Hematopoietic multipotent progenitor cell treated with erythropoietin and hydrocortisone succinate and interleukin-3 and kit ligand, for 17 days (in vitro differentiated cells): ENCODE results near the gene TNRC18.

Experiments
- DNase-seq: peaks from one replicate; pipeline ENCODE4 v3.0.0-alpha.2; 2015; ENCODE audit warnings: low spot score

Gene TNRC18

DNA sequence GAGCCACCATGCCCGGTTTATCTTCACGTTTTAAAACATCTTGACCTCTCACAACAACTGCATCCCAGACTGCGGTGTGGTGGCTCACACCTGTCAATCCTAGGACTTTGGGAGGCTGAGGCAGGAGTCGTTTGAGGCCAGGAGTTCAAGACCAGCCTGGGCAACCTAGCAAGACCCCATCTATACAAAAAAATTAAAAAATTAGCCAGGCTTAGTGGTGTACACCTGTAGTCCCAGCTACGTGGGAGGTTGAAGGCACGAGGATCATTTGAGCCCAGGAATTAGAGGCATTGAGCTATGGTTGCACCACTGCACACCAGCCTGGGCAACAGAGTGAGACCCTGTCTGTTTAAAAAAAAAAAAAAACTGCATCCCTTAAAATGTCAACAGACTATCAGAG, 20.2 kb downstream of the TNRC18 start:
- DNase-seq: no peak

GRCh38 chr7:5397736-5398135, 25.9 kb downstream of the TNRC18 start:
- DNase-seq: no peak

DNA sequence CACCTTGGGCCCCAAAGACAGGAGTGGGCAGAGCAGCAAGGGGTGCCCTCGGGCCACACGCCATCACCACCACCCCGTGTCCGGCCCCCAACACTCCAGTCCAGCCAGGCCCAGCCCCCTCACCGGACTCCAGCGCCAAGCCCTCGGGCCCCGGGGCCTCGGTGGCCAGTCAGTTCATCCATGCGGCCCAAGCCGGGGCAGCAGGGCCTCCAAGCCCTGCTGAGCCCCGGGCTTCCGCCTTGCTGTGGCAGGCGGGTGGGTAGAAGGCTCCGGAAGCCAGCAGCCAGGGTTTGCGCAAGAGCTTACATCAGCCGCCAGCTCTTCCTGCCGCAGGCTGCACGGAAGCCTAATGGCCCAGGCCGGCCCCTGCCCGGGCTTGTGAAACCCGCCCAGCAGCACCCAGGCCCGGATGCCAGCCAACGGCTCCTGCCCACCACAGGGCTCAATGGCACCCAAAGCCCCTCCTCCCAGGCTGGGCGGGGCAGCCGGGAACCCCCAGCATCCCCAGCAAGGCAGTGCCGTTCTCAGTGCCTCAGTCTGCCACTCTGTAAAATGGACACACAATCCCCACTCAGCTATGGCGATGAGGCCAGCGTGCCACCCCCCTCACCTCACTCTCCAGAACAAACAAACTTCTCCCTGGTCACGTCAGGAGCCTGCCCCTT, 26.5 kb downstream of the TNRC18 start:
- peak; percentile 45 for DNase-seq

DNA sequence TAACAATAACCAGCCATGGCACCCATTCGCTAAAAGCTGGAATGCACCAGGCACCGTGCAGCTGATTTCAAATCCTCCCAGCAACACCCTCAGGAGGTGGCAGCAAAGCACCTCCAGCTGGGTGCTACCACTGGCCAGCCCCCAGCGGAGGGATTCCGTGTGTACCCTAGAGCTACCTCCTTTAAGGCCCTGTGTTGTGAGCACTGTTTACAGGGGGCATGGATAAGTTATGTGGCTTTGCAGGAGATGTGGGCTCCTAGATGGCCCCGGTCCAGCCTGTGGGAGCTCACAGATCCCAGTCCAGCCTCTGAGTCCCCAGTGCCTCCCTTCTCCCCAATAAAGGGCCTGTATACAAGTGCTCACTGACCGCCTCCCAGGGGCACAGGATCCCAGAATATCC, 27.1 kb downstream of the TNRC18 start:
- DNase-seq: peak; percentile 47

GRCh38 chr7:5395246-5395645, 28.4 kb downstream of the TNRC18 start:
- no peak for DNase-seq

DNA sequence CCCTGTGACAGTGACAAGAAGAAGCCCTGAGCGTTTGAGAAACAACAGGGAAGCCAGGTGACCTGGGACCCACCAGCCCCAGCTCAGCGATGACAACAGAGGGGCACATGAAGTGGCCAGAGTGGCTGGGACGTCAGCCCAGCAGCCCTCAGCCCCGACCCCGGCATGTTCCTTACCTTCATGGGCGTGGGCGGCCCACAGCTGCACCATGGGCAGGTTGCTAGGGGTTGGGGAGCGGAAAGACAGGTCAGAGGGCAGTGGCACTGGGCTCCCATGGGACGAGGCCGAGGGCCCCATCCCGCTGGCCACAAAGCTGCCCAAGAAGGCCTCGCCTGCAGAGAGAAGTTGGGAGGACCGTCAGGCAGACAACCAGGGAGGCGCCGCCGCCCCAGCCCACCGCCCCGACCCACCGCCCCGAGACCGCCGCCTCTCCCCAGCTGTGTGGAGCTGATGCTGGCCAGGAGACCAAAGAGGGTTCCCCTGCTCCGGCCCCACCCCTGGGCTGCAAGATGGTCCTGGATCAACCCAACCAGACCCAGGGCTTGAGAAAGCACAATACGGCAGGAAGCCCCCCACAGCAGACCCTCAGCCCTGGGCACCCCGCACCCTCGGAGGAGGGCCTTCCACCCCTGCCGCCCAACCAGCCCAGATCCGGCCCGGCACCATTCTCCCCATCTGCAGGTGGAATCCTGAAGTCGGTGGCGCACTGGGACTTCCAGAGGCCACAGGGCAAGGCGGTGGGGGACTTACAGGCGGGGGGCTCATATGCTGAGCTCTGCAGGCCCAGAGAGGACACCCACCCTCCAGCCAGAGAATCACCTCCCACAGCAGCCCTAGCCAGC, 29.1 kb downstream of the TNRC18 start:
- DNase-seq: no peak

GRCh38 chr7:5393748-5394147, 29.9 kb downstream of the TNRC18 start:
- DNase-seq: no peak

GRCh38 chr7:5393328-5393727, 30.3 kb downstream of the TNRC18 start:
- DNase-seq: no peak

DNA sequence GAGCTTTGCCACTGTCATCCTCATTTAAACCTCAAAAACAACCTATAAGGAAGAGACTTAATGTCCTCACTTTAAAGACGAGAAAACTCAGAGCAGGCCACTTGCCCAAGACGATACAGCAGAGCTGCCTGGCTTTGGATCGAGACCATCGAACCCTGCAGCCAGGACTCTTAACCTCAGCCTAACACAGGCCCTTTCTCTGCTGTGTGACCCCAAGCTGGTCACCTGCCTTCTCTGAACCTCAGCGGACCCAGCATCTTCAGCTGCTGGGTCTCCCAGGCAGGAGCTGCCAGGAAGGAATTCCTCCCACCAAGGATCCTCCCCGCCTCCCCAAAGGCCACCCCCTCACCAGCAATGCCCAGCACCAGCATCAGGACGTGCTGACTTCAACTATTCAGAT, 32.7 kb downstream of the TNRC18 start:
- DNase-seq: no peak

DNA sequence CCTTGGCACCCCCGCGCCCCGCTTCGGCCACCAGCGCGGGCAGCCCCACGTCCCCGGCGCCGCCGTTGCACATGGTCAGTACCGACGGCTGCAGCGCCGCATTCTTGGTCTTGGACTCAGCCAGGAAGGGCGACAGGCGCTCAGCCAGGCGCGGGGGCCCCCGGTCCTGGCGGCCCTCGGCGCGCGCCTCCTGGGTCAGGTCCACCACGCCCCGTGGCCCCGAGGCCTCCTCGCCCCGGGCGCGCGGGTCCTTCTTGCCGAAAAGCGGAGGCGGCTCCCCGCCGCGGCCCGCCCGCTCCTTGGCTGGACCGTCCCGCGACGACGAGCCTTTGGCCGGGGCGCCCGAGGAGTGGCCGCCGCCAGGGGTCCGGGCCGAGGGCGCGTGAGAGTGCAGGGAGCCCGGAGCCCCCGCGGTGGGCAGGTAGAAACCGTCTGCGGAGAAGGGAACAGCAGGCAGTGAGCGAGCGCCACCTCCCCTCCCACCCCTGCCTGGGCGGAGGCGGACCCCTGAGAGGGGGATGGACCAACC, 34.7 kb downstream of the TNRC18 start:
- DNase-seq: no peak

DNA sequence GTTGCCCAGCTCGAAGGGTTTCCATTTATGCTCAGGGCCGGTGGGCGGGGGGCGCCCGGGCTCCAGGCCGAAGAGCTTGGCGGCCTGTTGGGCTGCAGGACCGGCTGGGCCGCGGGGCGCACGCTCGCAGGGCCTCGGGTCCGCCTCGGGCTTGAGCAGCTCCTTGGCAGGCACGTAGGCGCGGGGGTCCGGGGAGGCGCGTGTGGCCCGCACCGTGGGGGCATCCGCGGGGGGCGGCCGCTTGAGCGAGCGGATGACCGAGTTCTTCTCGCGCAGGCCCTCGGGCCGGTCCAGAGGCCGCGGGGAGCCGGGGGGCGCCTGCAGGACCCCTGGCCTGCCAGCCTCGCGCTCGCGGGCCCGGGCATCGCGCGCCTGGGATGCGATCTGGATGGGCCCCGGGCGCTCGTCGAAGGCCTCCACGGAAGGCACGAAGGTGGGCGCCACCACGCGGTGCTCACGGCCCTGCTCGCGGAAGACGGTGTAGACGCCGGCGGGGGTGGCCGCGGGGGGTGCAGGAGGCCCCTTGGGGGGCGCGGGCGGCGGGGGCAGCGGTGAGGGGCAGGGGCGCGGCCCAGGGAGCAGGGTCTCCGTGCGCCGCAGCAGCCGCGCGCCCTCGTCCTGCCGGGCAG, 35.2 kb downstream of the TNRC18 start:
- DNase-seq: no peak

DNA sequence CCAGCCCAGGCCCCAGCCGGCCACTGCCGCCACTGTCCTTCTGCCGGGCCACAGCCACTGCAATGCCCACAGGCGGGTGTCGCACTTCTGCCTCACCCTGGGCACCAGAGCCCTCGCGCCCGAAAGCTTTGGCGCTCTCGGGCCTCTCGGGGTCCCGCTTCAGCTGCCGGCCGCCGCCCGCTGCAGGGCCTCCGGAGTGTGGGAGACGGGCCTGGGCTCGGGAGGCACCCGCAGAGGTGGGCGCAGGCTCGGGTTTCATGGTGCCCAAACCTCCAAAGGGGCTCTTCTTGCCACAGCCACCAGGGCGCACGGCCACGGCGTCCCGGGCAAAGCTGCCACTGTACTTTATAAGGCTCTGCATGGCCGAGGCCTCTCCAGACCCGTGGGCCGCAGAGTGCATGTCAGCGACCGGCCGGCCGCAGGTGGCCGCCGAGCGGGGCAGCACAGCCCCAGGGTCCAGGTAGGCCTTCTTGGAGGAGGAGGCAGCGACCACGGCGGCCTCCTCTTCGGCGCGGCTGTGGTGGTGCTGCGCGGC, 35.9 kb downstream of the TNRC18 start:
- no peak for DNase-seq

DNA sequence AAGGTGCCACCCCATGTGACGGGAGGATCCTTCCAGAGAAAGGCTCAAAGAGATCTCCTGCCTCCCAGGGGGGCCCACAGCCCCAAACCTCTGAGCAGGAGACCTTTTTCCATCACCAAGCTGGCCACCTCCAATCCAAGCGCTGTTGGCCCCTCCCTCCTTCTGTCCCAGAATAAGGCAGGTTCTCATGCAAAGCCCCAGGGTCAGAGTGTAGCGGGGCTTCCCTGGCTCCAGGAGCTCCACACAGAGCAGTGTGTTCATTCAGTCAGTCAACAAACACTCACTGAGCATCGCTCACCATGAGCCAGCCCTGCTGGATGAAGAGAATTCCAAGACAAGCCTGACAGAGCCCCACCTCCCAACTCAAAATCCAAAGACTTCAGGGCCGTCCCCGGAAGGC, 39.0 kb downstream of the TNRC18 start:
- no peak for DNase-seq

- no peak for DNase-seq
Measured at GRCh38 chr7:5383314-5384098, 40.1 kb downstream of the TNRC18 start.

DNA sequence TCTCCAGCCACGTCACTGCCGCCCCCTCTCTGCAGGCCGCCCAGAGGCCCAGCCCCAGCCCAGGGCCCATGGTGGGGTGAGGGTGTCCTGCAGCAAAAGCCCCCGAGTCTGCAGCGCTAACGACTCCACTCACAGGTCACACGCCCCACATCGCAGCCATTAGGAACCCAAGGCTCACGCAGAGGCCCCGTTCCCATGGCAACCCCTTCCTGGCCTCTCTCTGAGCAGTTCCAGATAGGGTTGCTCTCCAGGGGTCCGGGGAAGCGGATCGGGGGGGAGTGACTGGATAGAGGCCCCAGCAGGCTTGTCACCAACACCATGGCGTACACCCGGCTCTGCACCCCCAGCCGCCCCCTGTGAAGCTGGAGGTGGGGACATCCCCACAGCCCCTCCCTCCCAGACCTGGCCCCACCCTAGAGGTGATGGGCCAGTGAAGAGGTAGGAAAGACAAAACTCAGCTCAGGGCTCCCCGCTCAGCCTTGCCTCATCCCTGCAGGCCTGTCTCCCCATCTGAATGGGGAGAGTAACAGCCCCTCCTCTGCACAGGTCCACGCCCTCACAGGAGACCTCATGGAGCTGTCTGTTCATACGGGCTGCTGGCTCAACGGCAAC, 41.2 kb downstream of the TNRC18 start:
- no peak for DNase-seq

DNA sequence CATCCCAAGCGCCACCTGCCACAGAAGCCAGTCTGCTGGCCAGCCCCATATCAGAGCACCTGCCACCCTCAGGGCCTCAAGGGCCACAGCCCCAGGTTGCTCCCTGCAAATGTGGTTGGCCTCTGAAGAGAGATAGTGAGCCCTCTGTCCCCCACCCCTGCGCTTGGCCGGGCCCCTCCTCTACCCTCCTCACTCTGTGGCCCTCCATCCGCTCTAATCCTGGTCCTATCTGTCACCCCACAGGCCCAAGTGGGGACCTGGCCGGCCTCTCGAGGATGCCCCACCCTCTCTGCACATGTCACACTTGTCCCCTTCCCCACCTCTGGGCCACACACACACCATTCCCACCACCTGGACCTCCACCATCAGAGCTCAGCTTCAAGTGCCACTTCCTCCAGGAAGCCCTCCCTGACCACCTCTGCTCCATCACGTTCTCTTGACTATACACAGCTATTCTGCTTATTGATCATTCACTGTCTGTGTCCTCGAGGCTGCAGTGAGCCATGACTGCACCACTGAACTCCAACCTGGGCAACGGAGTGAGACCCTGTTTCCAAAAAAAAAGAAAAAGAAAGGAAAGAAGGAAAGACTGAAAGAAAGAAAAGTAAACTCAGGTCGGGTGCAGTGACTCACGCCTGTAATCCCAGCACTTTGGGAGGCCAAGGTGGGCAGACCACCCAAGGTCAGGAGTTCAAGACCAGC, 42.4 kb downstream of the TNRC18 start:
- DNase-seq: no peak

DNA sequence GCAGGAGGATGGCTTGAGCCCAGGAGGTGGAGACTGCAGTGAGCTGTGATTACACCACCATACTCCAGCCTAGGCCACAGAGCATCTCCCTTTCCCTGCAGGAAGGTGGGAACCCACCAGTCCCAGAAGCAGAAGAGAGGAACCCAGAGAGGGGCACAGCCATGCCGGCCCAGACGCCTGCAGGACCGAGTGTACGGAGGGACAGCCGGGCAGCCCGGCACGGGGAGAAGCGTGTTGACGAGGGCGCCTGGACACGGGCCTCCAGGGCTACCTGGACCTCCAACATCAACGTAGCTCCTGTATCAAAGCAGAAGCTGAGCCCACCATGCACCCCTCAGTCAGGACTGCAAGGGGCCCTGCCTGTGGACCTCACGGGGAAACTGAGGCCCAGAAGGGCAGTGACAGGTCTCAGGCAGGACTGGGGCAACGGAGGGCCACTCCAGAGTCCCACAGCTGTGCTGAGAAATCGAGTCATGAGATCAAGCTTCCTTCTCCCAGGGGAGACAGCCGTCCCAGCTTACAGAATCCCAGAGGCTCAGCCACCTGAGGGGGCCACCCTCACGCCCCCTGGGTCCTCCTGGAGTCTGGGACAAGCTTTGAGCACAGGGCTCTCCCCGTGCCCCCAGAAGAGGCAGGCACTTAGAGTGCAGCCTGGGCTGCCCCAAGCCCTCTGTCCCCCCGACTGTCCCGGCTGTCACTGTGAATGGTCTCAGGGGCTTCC, 43.1 kb downstream of the TNRC18 start:
- no peak for DNase-seq

GRCh38 chr7:5379546-5379945, 44.1 kb downstream of the TNRC18 start:
- DNase-seq: no peak

- no peak for DNase-seq
Measured at GRCh38 chr7:5377816-5378215, 45.8 kb downstream of the TNRC18 start.

DNA sequence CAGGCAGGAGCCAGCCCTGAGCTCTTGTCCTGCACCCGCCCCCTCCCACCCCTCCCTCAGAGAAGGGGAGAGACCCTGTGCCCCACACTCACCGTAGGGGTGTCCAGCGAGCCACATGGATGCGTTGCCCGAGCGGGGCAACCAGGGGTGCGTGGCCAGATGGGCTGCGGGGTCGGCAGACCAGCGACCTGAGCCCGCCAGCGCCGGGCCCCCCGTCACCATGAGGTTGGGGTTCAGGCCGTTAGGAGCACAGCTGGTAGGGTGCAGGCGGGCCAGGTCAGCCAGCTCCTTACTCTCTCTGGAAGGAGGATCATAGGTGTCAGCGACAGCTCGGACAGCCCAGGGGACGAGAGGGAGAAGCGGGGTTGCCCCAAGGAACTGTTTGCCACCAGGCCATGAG, 46.4 kb downstream of the TNRC18 start:
- DNase-seq: no peak
